ENCODE results near the gene CNTN4. TPM values are rescaled to one million over a fixed set of nuclear protein-coding genes. Genes with fewer than 3 reads are reported as not detected.
"Not testable (repeated sequence)": the region's sequence is repeated elsewhere in the genome, so short reads cannot be mapped to it uniquely, and the experiment has no call there.

Gene CNTN4
- 1 to 10 TPM in 2 of 4 donors, under 1 TPM in 1, not detected in 1; 0.27 to 6.5 (median 2.6) TPM for polyA plus RNA-seq
- long read RNA-seq, donor 1, result 0 reads
- long read RNA-seq, donor 2, result 0 reads
- long read RNA-seq, donor 3, result 0 reads
- long read RNA-seq, donor 4, result 0 reads
- long read RNA-seq, donor 5, result 0 reads
- long read RNA-seq, donor 6, result 0 reads
- long read RNA-seq, donor 7, result 0 reads
- long read RNA-seq, donor 8, result 0 reads
- long read RNA-seq, donor 9, result 0 reads
- long read RNA-seq, donor 10, full-length matches to known transcripts, result 4 of 4 reads
- long read RNA-seq, donor 10, partial matches to known transcripts, result 0 of 4 reads
- long read RNA-seq, donor 10, other reads (novel, unspliced or antisense), result 0 of 4 reads

- H3K4me1 ChIP-seq (ENCODE audit: control insufficient read depth in 3 of 3, insufficient read depth in 2 of 3, low read depth in 1 of 3, low read length in 2 of 3), result peaks cover 0 to 6% (median 0%) of the 10 kb centered on the region in 3 donors
- H3K27ac ChIP-seq (ENCODE audit: low read depth in 1 of 3, low read length in 2 of 3), result peak within 1 kb of the TSS in 1 of 3 donors; percentile 44
- FAIRE-seq, result no peak
- H3K9me3 ChIP-seq (ENCODE audit: control insufficient read depth in 2 of 2, insufficient read depth in 1 of 2, low read depth in 1 of 2, low read length in 1 of 2), result no peaks in the 10 kb centered on the region
- H3K36me3 ChIP-seq (ENCODE audit: control insufficient read depth in 3 of 3, insufficient read depth in 2 of 3, low read depth in 1 of 3, low read length in 3 of 3), result no peaks in the 10 kb centered on the region
- peaks cover 3 to 45% (median 6%) of the 10 kb centered on the region in 3 donors for H3K27me3 ChIP-seq (ENCODE audit: control insufficient read depth in 3 of 3, insufficient read depth in 3 of 3, low read length in 3 of 3)
- DNase-seq, result peak; percentile 10 to 87
- 2 to 7% (median 6%) methylated on average over 45 to 86 of the region's 86 CpGs for WGBS, 3 donors
- peak within 1 kb of the TSS; percentile 41 to 57 (median 56) for H3K4me3 ChIP-seq (ENCODE audit: low read depth in 1 of 3, low read length in 3 of 3)
These were observed at the start of gene CNTN4 for GRCh38 chr3:2098398-2099027. Gene CNTN4 (plus strand): TSS chr3:2098866.

- DNase-seq (no peak), FAIRE-seq (no peak)
- no peaks in the 10 kb centered on the region for H3K4me1 ChIP-seq (ENCODE audit: control insufficient read depth in 3 of 3, insufficient read depth in 2 of 3, low read depth in 1 of 3, low read length in 2 of 3)
- 86 to 89% (median 89%) methylated on average over 4 of the region's 4 CpGs for WGBS, 3 donors
- H3K27me3 ChIP-seq (ENCODE audit: control insufficient read depth in 3 of 3, insufficient read depth in 3 of 3, low read length in 3 of 3), result no peaks in the 10 kb centered on the region
- no peak overlapping the region for H3K27ac ChIP-seq (ENCODE audit: low read depth in 1 of 3, low read length in 2 of 3)
- no peaks in the 10 kb centered on the region for H3K36me3 ChIP-seq (ENCODE audit: control insufficient read depth in 3 of 3, insufficient read depth in 2 of 3, low read depth in 1 of 3, low read length in 3 of 3)
- no peak overlapping the region for H3K4me3 ChIP-seq (ENCODE audit: low read depth in 1 of 3, low read length in 3 of 3)
- H3K9me3 ChIP-seq (ENCODE audit: control insufficient read depth in 2 of 2, insufficient read depth in 1 of 2, low read depth in 1 of 2, low read length in 1 of 2), result no peaks in the 10 kb centered on the region
These were observed 37.3 kb upstream of the CNTN4 start for GRCh38 chr3:2061360-2061759.

- Histone ChIP-seq H3K4me3 (ENCODE audit: low read depth in 1 of 3, low read length in 3 of 3) (no peak overlapping the region), H3K4me1 (ENCODE audit: control insufficient read depth in 3 of 3, insufficient read depth in 2 of 3, low read depth in 1 of 3, low read length in 2 of 3) (no peaks in the 10 kb centered on the region), H3K27me3 (ENCODE audit: control insufficient read depth in 3 of 3, insufficient read depth in 3 of 3, low read length in 3 of 3) (no peaks in the 10 kb centered on the region), H3K36me3 (ENCODE audit: control insufficient read depth in 3 of 3, insufficient read depth in 2 of 3, low read depth in 1 of 3, low read length in 3 of 3) (no peaks in the 10 kb centered on the region), H3K27ac (ENCODE audit: low read depth in 1 of 3, low read length in 2 of 3) (no peak overlapping the region), H3K9me3 (ENCODE audit: control insufficient read depth in 2 of 2, insufficient read depth in 1 of 2, low read depth in 1 of 2, low read length in 1 of 2) (no peaks in the 10 kb centered on the region)
- no peak for FAIRE-seq
- WGBS, 3 donors, result 55 to 81% (median 64%) methylated on average over 2 of the region's 2 CpGs
- no peak for DNase-seq
These were observed 27.1 kb upstream of the CNTN4 start for GRCh38 chr3:2071531-2071930.

GRCh38 chr3:2078821-2079220 is 19.8 kb upstream of the CNTN4 start:
- FAIRE-seq (no peak), DNase-seq (no peak)
- Histone ChIP-seq H3K9me3 (ENCODE audit: control insufficient read depth in 2 of 2, insufficient read depth in 1 of 2, low read depth in 1 of 2, low read length in 1 of 2) (peaks cover 0 to 2% of the 10 kb centered on the region in 2 donors), H3K27ac (ENCODE audit: low read depth in 1 of 3, low read length in 2 of 3) (no peak overlapping the region), H3K36me3 (ENCODE audit: control insufficient read depth in 3 of 3, insufficient read depth in 2 of 3, low read depth in 1 of 3, low read length in 3 of 3) (no peaks in the 10 kb centered on the region), H3K4me1 (ENCODE audit: control insufficient read depth in 3 of 3, insufficient read depth in 2 of 3, low read depth in 1 of 3, low read length in 2 of 3) (no peaks in the 10 kb centered on the region), H3K27me3 (ENCODE audit: control insufficient read depth in 3 of 3, insufficient read depth in 3 of 3, low read length in 3 of 3) (no peaks in the 10 kb centered on the region), H3K4me3 (ENCODE audit: low read depth in 1 of 3, low read length in 3 of 3) (no peak overlapping the region)
- 63 to 76% (median 75%) methylated on average over 3 of the region's 3 CpGs for WGBS, 3 donors

GRCh38 chr3:2082871-2083480 is 15.7 kb upstream of the CNTN4 start:
- Histone ChIP-seq H3K4me1 (ENCODE audit: control insufficient read depth in 3 of 3, insufficient read depth in 2 of 3, low read depth in 1 of 3, low read length in 2 of 3) (no peaks in the 10 kb centered on the region), H3K9me3 (ENCODE audit: control insufficient read depth in 2 of 2, insufficient read depth in 1 of 2, low read depth in 1 of 2, low read length in 1 of 2) (peaks cover 0 to 3% of the 10 kb centered on the region in 2 donors), H3K4me3 (ENCODE audit: low read depth in 1 of 3, low read length in 3 of 3) (no peak overlapping the region), H3K27ac (ENCODE audit: low read depth in 1 of 3, low read length in 2 of 3) (no peak overlapping the region), H3K27me3 (ENCODE audit: control insufficient read depth in 3 of 3, insufficient read depth in 3 of 3, low read length in 3 of 3) (no peaks in the 10 kb centered on the region), H3K36me3 (ENCODE audit: control insufficient read depth in 3 of 3, insufficient read depth in 2 of 3, low read depth in 1 of 3, low read length in 3 of 3) (no peaks in the 10 kb centered on the region)
- FAIRE-seq (no peak), DNase-seq (no peak)
- WGBS, 3 donors, result 60 to 81% (median 80%) methylated on average over 5 of the region's 5 CpGs

- not testable (repeated sequence) for H3K36me3 ChIP-seq (ENCODE audit: control insufficient read depth in 3 of 3, insufficient read depth in 2 of 3, low read depth in 1 of 3, low read length in 3 of 3); H3K27ac ChIP-seq (ENCODE audit: low read depth in 1 of 3, low read length in 2 of 3); DNase-seq; FAIRE-seq; H3K9me3 ChIP-seq (ENCODE audit: control insufficient read depth in 2 of 2, insufficient read depth in 1 of 2, low read depth in 1 of 2, low read length in 1 of 2); H3K4me1 ChIP-seq (ENCODE audit: control insufficient read depth in 3 of 3, insufficient read depth in 2 of 3, low read depth in 1 of 3, low read length in 2 of 3); H3K4me3 ChIP-seq (ENCODE audit: low read depth in 1 of 3, low read length in 3 of 3); H3K27me3 ChIP-seq (ENCODE audit: control insufficient read depth in 3 of 3, insufficient read depth in 3 of 3, low read length in 3 of 3)
- 91 to 96% (median 95%) methylated on average over 13 to 40 of the region's 40 CpGs for WGBS, 3 donors
These were observed 15.1 kb upstream of the CNTN4 start for GRCh38 chr3:2083558-2083957.

GRCh38 chr3:2090095-2090911 is 8.4 kb upstream of the CNTN4 start:
- Histone ChIP-seq H3K36me3 (ENCODE audit: control insufficient read depth in 3 of 3, insufficient read depth in 2 of 3, low read depth in 1 of 3, low read length in 3 of 3) (no peaks in the 10 kb centered on the region), H3K9me3 (ENCODE audit: control insufficient read depth in 2 of 2, insufficient read depth in 1 of 2, low read depth in 1 of 2, low read length in 1 of 2) (peaks cover 0 to 1% of the 10 kb centered on the region in 2 donors), H3K27ac (ENCODE audit: low read depth in 1 of 3, low read length in 2 of 3) (no peak overlapping the region), H3K4me1 (ENCODE audit: control insufficient read depth in 3 of 3, insufficient read depth in 2 of 3, low read depth in 1 of 3, low read length in 2 of 3) (no peaks in the 10 kb centered on the region), H3K4me3 (ENCODE audit: low read depth in 1 of 3, low read length in 3 of 3) (no peak overlapping the region), H3K27me3 (ENCODE audit: control insufficient read depth in 3 of 3, insufficient read depth in 3 of 3, low read length in 3 of 3) (peaks cover 0 to under 1% (median 0%) of the 10 kb centered on the region in 3 donors)
- FAIRE-seq, result no peak
- no peak for DNase-seq
- WGBS, 3 donors, result 83 to 87% (median 83%) methylated on average over 5 of the region's 5 CpGs

- Histone ChIP-seq H3K27me3 (ENCODE audit: control insufficient read depth in 3 of 3, insufficient read depth in 3 of 3, low read length in 3 of 3) (peaks cover 0 to 19% (median 0%) of the 10 kb centered on the region in 3 donors), H3K36me3 (ENCODE audit: control insufficient read depth in 3 of 3, insufficient read depth in 2 of 3, low read depth in 1 of 3, low read length in 3 of 3) (no peaks in the 10 kb centered on the region), H3K4me1 (ENCODE audit: control insufficient read depth in 3 of 3, insufficient read depth in 2 of 3, low read depth in 1 of 3, low read length in 2 of 3) (peaks cover 0 to 1% (median 0%) of the 10 kb centered on the region in 3 donors), H3K9me3 (ENCODE audit: control insufficient read depth in 2 of 2, insufficient read depth in 1 of 2, low read depth in 1 of 2, low read length in 1 of 2) (no peaks in the 10 kb centered on the region), H3K27ac (ENCODE audit: low read depth in 1 of 3, low read length in 2 of 3) (no peak overlapping the region), H3K4me3 (ENCODE audit: low read depth in 1 of 3, low read length in 3 of 3) (no peak overlapping the region)
- no peak for FAIRE-seq
- WGBS, 3 donors, result 56 to 72% (median 65%) methylated on average over 4 of the region's 4 CpGs
- DNase-seq, result no peak
These were observed 5.9 kb upstream of the CNTN4 start for GRCh38 chr3:2092758-2093157.
